GM03348 (cell line): ENCODE data around the gene NPAS3.

Source experiments
- DNase-seq: peaks from one replicate; pipeline ENCODE4 v3.0.0; 2012; ENCODE audit warnings: low spot score

The NPAS3 gene

GRCh38 chr14:33588771-33589170, 650.1 kb downstream of the NPAS3 start:
- no peak for DNase-seq

GRCh38 chr14:33589334-33589733, 650.7 kb downstream of the NPAS3 start:
- peak; percentile 20 for DNase-seq

GRCh38 chr14:33590891-33591630, 652.4 kb downstream of the NPAS3 start:
- no peak for DNase-seq

DNA sequence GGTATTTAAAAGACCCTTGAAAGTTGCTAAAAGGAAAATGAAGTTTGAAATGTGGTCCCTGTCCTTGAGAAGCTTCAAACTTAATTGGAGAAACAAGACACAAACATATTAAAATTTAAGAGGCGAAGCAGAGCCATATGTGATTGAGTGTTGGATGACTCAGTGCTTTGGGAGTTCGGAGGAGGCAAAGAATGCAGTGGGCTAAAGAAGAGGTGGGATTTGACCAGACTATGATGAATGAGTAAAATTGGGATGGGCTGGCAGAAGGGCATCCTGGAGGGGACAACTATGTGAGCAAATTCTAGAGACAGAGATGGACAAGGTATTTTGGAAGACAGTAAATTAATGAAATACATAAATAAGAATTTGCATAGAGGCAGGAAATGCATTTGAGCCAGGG, 653.6 kb downstream of the NPAS3 start:
- DNase-seq = peak; percentile 27

- no peak for DNase-seq
Measured at GRCh38 chr14:33596211-33597080, 657.8 kb downstream of the NPAS3 start.

DNA sequence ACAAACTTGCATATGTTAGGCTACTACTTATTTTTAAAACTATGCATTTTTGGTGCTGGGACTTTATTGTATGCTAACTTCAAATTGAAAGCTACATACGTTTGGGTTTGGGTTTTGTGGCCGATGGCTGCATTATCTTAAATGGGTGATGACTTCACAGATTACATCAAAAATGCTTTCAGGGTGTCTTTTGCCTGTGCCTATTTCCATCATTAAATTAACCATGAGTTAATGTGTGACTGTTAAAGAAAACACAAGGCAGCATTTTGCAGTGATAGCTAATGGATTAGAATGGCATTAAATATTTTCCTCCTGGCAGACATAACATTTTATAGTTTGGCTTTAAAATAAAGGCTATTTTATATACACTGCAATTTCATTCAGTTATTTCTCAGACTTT, 659.9 kb downstream of the NPAS3 start:
- no peak for DNase-seq

DNA sequence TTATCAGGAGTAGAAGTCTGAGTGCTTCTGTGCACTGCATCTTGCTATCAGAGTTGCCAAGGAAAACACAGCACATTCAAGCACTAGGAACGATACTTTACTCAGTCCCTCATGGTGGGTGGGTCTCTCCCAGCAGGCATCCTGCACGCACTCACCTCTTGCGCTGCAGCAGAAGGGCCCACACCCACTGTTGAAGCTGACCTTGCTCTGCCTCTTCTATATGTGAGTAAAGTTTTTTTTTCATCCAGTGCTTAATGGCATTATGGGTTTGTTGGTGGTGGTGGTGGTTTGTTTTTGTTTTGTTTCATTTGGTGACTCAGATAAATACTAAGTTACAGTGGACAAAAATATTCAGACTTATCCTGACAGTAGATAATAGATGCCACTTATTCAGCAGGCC, 663.7 kb downstream of the NPAS3 start:
- DNase-seq = no peak

DNA sequence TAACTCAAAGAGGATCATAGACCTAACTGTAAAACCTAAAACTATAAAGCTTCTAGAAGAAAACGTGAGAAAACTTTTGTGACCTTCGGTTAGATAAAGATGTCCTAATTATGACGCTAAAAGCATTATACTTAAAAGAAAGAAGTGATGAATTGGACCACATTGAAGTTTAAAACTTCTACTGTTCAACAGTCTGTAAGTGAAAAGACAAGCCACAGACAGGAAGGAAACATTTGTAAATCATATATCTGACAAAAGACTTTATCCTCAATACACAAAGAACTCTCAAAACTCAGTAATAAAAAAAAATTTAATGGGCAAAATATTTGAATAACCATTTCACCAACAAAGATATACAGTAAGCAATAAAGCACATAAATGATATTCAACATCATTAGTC, 667.9 kb downstream of the NPAS3 start:
- DNase-seq = no peak

DNA sequence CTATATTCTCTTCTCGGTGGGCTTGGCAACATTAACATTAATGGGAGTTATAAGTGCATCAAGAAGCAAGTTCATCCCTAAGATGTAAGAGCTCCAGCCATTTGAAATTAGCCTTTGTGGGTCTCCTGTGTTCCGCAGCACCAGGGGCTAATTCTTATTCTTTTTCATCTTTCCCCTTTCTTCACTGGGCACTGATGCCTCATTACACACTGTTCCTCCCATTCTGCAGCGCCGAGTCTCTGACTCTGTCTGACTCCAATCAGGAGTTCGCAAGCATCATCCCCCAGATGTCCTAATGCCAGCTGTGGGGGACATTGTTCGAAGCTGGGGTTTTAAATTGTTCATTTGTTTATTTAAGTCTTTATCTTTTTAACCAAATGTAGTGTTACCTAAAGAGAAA, 670.9 kb downstream of the NPAS3 start:
- no peak for DNase-seq

DNA sequence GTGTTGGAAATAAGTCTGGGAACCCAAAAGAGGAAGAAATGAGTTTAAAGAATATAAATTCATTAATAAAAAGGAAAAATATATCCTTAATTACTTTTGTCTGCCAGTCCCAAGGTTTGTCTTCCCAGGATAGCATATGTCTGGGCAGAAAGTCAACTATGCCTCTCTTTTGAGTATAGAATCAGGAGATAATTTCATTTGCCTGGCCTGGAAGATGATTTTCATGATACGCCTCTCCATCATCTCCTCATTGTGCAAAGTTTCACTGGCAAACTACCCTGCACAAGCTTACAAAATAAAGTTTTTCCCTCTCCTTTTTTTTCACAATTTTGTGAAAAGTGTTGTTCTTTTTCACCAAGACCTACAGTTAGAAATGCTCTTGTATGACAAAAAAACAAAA, 671.4 kb downstream of the NPAS3 start:
- DNase-seq = no peak

GRCh38 chr14:33611405-33612196, 672.9 kb downstream of the NPAS3 start:
- no peak for DNase-seq

GRCh38 chr14:33612197-33612505, 673.5 kb downstream of the NPAS3 start:
- DNase-seq = no peak

GRCh38 chr14:33617154-33617553, 678.5 kb downstream of the NPAS3 start:
- peak; percentile 9 for DNase-seq

DNA sequence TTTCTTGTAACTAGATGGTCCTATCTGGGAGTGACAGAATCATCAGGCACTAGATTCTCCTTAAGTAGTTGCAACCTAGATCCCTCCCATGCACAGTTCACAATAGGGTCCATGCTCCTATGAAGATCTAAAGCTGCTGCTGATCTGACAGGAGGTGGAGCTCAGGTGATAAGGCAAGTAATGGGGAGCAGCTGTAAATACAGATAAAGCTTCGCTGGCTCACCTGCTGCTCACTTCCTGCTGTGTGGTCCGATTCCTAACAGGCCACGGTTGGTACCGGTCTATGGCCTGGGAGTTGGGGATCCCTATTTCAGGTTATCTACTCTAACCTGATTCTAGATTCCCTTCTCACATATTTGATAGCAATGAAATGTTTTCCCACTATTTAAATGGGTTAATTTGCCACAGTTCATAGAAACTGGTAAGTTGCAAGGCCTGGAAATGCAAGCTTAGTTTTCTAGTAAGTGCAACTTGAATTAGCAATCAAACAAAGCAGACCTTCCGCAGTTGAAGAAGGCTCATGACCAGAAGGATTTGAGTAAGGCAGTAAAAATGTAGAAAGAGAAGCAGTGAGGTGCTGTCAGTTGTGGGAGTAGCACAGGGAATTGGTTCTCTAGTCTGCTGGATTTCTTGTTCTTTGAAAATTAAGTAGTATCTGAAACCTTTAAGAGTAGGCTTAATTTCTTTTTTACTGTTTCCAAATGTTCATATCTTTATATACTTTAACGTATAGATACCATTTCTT, 679.9 kb downstream of the NPAS3 start:
- no peak for DNase-seq

DNA sequence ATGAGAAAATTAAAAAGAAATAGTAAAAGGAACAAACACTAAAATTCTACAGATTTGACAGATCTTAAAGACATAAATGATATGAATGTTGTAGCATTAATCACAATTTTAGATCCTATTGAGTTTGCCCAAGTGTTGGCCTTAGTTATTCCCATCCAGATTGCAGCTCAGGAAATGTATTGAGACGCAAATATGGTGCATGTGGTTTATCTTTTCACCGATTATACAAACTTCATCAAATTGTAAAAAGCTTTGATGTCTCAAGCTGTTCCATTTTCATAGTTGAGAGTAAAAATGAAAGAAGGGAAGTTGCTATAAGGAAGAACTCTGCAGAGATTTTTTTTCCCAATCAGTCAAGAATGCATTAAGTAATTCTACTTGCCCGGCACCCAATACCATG, 683.8 kb downstream of the NPAS3 start:
- DNase-seq = no peak

- no peak for DNase-seq
Measured at GRCh38 chr14:33629792-33630191, 691.1 kb downstream of the NPAS3 start.

GRCh38 chr14:33631021-33631420, 692.3 kb downstream of the NPAS3 start:
- no peak for DNase-seq

DNA sequence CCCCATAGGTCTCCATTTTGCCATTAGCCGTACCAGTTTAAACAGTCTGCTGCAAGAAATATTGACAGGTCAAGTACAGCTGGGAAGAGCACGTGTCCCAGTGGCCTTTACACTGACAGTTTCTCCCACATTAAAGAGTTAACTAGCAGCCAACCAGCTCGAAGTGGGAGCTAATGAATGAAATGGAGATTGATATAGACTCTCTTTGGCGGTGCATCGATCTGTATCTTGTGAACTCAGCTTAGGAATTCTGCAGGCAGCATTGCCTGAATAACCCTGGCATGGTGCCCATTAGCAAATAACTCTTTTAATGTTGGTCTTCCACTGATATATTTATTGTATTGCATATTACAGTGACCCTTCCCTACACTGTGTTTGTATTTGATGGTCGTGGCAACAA, 692.8 kb downstream of the NPAS3 start:
- no peak for DNase-seq

DNA sequence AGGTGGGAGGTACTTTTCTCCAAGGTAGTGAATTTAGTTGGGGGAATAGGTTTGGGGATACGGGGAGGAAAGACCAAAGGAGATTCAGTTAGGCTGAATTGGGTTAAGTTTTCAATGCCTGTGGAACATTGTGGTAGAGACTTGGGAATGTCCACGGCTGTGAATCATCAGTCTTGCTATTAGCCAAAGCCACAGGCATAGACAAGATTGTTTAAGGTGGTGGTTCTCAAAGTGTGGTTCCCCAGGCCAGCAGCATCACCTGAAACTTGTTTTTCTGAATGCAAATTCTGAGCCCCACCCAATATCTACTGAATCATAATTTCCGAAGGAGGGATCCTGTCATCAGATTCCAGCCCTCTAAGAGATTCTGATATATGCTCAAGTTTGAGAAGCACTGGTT, 696.0 kb downstream of the NPAS3 start:
- no peak for DNase-seq

GRCh38 chr14:33636716-33637115, 698.0 kb downstream of the NPAS3 start:
- no peak for DNase-seq

DNA sequence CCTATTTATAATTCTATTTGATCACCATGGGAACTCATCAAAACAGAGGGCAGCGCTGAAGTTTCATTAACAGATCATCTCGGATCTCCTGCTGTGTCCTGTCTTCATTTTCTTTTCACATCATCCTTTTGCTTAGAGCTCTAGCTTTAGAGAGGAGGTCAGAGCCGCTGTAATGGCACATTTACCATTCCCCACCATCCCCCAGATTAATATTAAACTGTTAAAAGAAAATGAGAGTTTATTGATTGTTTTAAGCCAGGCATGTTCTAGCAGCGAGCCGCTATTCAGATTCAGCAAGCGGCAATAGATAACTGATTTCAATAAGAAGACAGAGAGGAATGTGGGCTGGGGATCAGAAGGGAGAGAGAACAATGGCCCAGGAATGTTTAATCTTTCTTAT, 703.4 kb downstream of the NPAS3 start:
- DNase-seq = no peak

DNA sequence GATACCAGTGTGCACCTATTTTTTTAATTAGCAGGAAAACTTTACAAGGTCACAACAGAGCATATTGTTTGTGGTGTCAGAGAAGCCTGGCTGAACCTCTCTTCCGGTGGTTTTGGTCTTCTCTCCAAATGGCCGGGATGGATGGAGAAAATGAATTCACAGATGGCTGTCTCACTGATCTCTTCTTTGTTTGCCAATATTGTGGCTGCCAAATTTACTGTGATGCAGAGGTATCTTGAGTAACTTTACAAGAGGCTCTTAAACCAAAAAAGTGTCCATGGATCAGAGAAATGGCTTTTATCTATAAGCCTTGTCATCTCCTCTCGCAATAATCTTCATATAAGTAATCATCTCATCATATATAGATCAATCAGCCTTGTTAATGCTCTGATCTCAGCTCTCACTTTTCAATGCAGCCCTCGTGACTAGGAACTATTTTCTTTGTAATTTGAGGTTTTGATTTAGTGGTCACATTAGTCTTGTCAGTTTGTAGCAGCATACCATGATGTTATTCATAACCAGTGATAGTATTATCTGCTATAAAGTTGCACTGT, 704.1 kb downstream of the NPAS3 start:
- peak; percentile 14 for DNase-seq
